Urinary bladder (tissue), 4 donors: ENCODE measurements around the gene PIKFYVE. TPM values are rescaled to one million over a fixed set of nuclear protein-coding genes. Genes with fewer than 3 reads are reported as not detected.
"Not testable (repeated sequence)": the region's sequence is repeated elsewhere in the genome, so short reads cannot be mapped to it uniquely, and the experiment has no call there.

Source experiments
- DNase-seq: peaks from one replicate; pipeline ENCODE4 v3.0.0-alpha.2; 2015; ENCODE audit errors: extremely low spot score
- H3K27ac ChIP-seq: one replicate; pipeline ENCODE4 v1.5.1; 2013; ENCODE audit warnings: low read depth, mild to moderate bottlenecking, moderate library complexity
- H3K36me3 ChIP-seq: one replicate; pipeline ENCODE4 v1.6.1; 2013; ENCODE audit warnings: mild to moderate bottlenecking, moderate library complexity; ENCODE audit not compliant: insufficient read depth
- H3K4me1 ChIP-seq: one replicate; pipeline ENCODE4 v1.6.1; 2013; ENCODE audit warnings: mild to moderate bottlenecking, moderate library complexity; ENCODE audit not compliant: insufficient read depth
- H3K4me3 ChIP-seq: one replicate; pipeline ENCODE4 v1.5.1; 2013; ENCODE audit warnings: low read depth, low read length
- WGBS: extraction: QIAGEN DNeasy Blood & Tissue Kit; methylation state at CpG from one replicate; pipeline ENCODE4 v1.1.7; 2013; 5-methylcytosine and 5-hydroxymethylcytosine counted together
- polyA plus RNA-seq: library from polyadenylated mRNA; stranded (reverse); fragments of 200-250 nt; gene quantifications from one replicate; pipeline ENCODE4 v1.2.3, GENCODE V29; 2013
- total RNA-seq: library from RNA; depleted of rRNA; stranded (reverse); fragments of >200 nt; gene quantifications from one replicate; pipeline ENCODE4 v1.2.3, GENCODE V29; 2014
- donor health status: healthy with polysubstance abuse.
- donor health status: healthy.

The PIKFYVE gene
- total and polyA plus RNA-seq, 2 donors, result 9.8 to 57.5 TPM

GRCh38 chr2:208248601-208249000 lies 17.5 kb upstream of the PIKFYVE start:
- no peak for DNase-seq
- no peak overlapping the region for H3K4me3 ChIP-seq
- WGBS, result 92% methylated on average over 3 of the region's 3 CpGs
- H3K27ac ChIP-seq, result no peak overlapping the region
- H3K36me3 ChIP-seq, result peaks cover 10% of the 10 kb centered on the region
- peaks cover 1% of the 10 kb centered on the region for H3K4me1 ChIP-seq

- no peak overlapping the region for H3K4me3 ChIP-seq
- WGBS, result 89% methylated on average over 2 of the region's 2 CpGs
- peaks cover 7% of the 10 kb centered on the region for H3K36me3 ChIP-seq
- DNase-seq, result no peak
- no peak overlapping the region for H3K27ac ChIP-seq
- peaks cover 1% of the 10 kb centered on the region for H3K4me1 ChIP-seq
Measured at GRCh38 chr2:208249296-208249695, 16.8 kb upstream of the PIKFYVE start.

- H3K36me3 ChIP-seq, result peaks cover 5% of the 10 kb centered on the region
- DNase-seq, result no peak
- H3K27ac ChIP-seq, result no peak overlapping the region
- WGBS, result 75% methylated on average over 2 of the region's 2 CpGs
- H3K4me3 ChIP-seq, result no peak overlapping the region
- peaks cover 1% of the 10 kb centered on the region for H3K4me1 ChIP-seq
Measured at GRCh38 chr2:208250388-208250787, 15.7 kb upstream of the PIKFYVE start.

- DNase-seq, result no peak
- Histone ChIP-seq H3K4me1 (peaks cover 3% of the 10 kb centered on the region), H3K27ac (peak overlapping the region; percentile 23), H3K36me3 (peaks cover 5% of the 10 kb centered on the region), H3K4me3 (no peak overlapping the region)
- 91% methylated on average over 4 of the region's 4 CpGs for WGBS
Measured at GRCh38 chr2:208251098-208251497, 15.0 kb upstream of the PIKFYVE start.

GRCh38 chr2:208252716-208253492 lies 13.2 kb upstream of the PIKFYVE start:
- WGBS, result 66% methylated on average over 3 of the region's 3 CpGs
- DNase-seq, result no peak
- Histone ChIP-seq H3K4me3 (peak overlapping the region; percentile 76), H3K36me3 (peaks cover 2% of the 10 kb centered on the region), H3K4me1 (peaks cover 3% of the 10 kb centered on the region), H3K27ac (peak overlapping the region; percentile 66)

GRCh38 chr2:208253600-208254117 lies 12.4 kb upstream of the PIKFYVE start:
- peaks cover 2% of the 10 kb centered on the region for H3K4me1 ChIP-seq
- peak overlapping the region; percentile 76 for H3K4me3 ChIP-seq
- WGBS, result 2% methylated on average over 7 of the region's 7 CpGs
- H3K36me3 ChIP-seq, result peaks cover 2% of the 10 kb centered on the region
- DNase-seq, result no peak
- H3K27ac ChIP-seq, result peak overlapping the region; percentile 61

GRCh38 chr2:208254118-208254870 lies 11.8 kb upstream of the PIKFYVE start:
- no peak for DNase-seq

GRCh38 chr2:208254871-208255556 lies 11.0 kb upstream of the PIKFYVE start, which contains the start of gene IDH1:
Gene IDH1 (minus strand): TSS chr2:208255071. CDS start chr2:208251551, 3,520 bp downstream.
- under 1% methylated on average over 48 of the region's 48 CpGs for WGBS

More at GRCh38 chr2:208254118-208254870, 11.8 kb upstream of the PIKFYVE start:
- Histone ChIP-seq H3K27ac (peak overlapping the region; percentile 61), H3K4me1 (peaks cover 1% of the 10 kb centered on the region), H3K4me3 (peak overlapping the region; percentile 76), H3K36me3 (peaks cover 2% of the 10 kb centered on the region)
- WGBS, result under 1% methylated on average over 36 of the region's 36 CpGs

GRCh38 chr2:208255557-208256106 lies 10.4 kb upstream of the PIKFYVE start:
- Histone ChIP-seq H3K27ac (peak overlapping the region; percentile 56), H3K4me1 (peaks cover 1% of the 10 kb centered on the region), H3K36me3 (peaks cover 2% of the 10 kb centered on the region), H3K4me3 (peak overlapping the region; percentile 76)
- DNase-seq, result no peak
- 47% methylated on average over 13 of the region's 13 CpGs for WGBS

More at GRCh38 chr2:208254871-208255556, 11.0 kb upstream of the PIKFYVE start, which contains the start of gene IDH1:
- peak within 1 kb of the TSS; percentile 61 for H3K27ac ChIP-seq
- peak; percentile 94 for DNase-seq
- H3K36me3 ChIP-seq, result peaks cover 2% of the 10 kb centered on the region
- peak within 1 kb of the TSS; percentile 76 for H3K4me3 ChIP-seq
- H3K4me1 ChIP-seq, result peaks cover 1% of the 10 kb centered on the region

- H3K36me3 ChIP-seq, result peaks cover 2% of the 10 kb centered on the region
- WGBS, result 71% methylated on average over 10 of the region's 10 CpGs
- DNase-seq, result no peak
- H3K27ac ChIP-seq, result no peak overlapping the region
- peaks cover 1% of the 10 kb centered on the region for H3K4me1 ChIP-seq
- no peak overlapping the region for H3K4me3 ChIP-seq
Measured at GRCh38 chr2:208256192-208256782, 9.8 kb upstream of the PIKFYVE start.

GRCh38 chr2:208256849-208257813 lies 8.9 kb upstream of the PIKFYVE start:
- not testable (repeated sequence) for H3K36me3 ChIP-seq, H3K27ac ChIP-seq, H3K4me1 ChIP-seq, H3K4me3 ChIP-seq
- peak; percentile 80 for DNase-seq
- 40% methylated on average over 12 of the region's 12 CpGs for WGBS

GRCh38 chr2:208265371-208265800 lies 669 bp upstream of the PIKFYVE start:
- Histone ChIP-seq H3K4me1 (peaks cover 3% of the 10 kb centered on the region), H3K36me3 (no peaks in the 10 kb centered on the region), H3K27ac (peak overlapping the region; percentile 26), H3K4me3 (peak overlapping the region; percentile 93)
- no peak for DNase-seq
- WGBS, result 5% methylated on average over 9 of the region's 9 CpGs
